Coronary artery (tissue), 2 donors: ENCODE results near the gene SLC46A1.

Experiments
- DNase-seq: peaks from one replicate; pipeline ENCODE4 v3.0.0-alpha.2; 2017; ENCODE audit warnings: low spot score
- H3K27ac ChIP-seq, 2 donors: fragments of 200-600 bp; sonication (generic); one replicate each; pipeline ENCODE4 v1.5.1; 2016 to 2019
- H3K4me3 ChIP-seq: fragments of 200-600 bp; sonication (generic); 2 replicates; pipeline ENCODE4 v1.5.1; 2016; ENCODE audit warnings: mild to moderate bottlenecking, moderate library complexity
- CTCF ChIP-seq: fragments of 200-600 bp; sonication (generic); IDR thresholded peaks from one replicate; pipeline ENCODE4 v1.5.1; 2019; ENCODE audit warnings: antibody characterized with exemption

SLC46A1 gene

GRCh38 chr17:28369684-28370034, 36.4 kb downstream of the SLC46A1 start:
- no peak for DNase-seq
- H3K4me3 ChIP-seq: no peak overlapping the region
- no peak for TF ChIP-seq CTCF
- peak overlapping the region in 1 of 2 donors; percentile 84 for H3K27ac ChIP-seq

GRCh38 chr17:28368915-28369683, 36.9 kb downstream of the SLC46A1 start:
- DNase-seq: no peak
- Histone ChIP-seq H3K27ac (peak overlapping the region in 1 of 2 donors; percentile 84), H3K4me3 (no peak overlapping the region)
- TF ChIP-seq CTCF: no peak

GRCh38 chr17:28368306-28368831, 37.6 kb downstream of the SLC46A1 start:
- H3K27ac ChIP-seq: no peak overlapping the region
- DNase-seq: no peak
- no peak for TF ChIP-seq CTCF
- no peak overlapping the region for H3K4me3 ChIP-seq

GRCh38 chr17:28367641-28368305, 38.2 kb downstream of the SLC46A1 start:
- no peak overlapping the region for H3K4me3 ChIP-seq
- H3K27ac ChIP-seq: no peak overlapping the region
- TF ChIP-seq CTCF: no peak
- no peak for DNase-seq

GRCh38 chr17:28366605-28367004, 39.4 kb downstream of the SLC46A1 start:
- no peak for TF ChIP-seq CTCF
- DNase-seq: no peak
- Histone ChIP-seq H3K27ac (no peak overlapping the region), H3K4me3 (no peak overlapping the region)

GRCh38 chr17:28365487-28365886, 40.5 kb downstream of the SLC46A1 start:
- Histone ChIP-seq H3K4me3 (no peak overlapping the region), H3K27ac (no peak overlapping the region)
- no peak for DNase-seq
- no peak for TF ChIP-seq CTCF
